IPS-NIHi7 (cell line): ENCODE measurements around the gene RAB21.

Experiments used
- DNase-seq: peaks from one replicate; pipeline ENCODE4 v3.0.0; 2012; ENCODE audit warnings: mixed read lengths; ENCODE audit errors: extremely low spot score

The RAB21 gene, protein sequence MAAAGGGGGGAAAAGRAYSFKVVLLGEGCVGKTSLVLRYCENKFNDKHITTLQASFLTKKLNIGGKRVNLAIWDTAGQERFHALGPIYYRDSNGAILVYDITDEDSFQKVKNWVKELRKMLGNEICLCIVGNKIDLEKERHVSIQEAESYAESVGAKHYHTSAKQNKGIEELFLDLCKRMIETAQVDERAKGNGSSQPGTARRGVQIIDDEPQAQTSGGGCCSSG

DNA sequence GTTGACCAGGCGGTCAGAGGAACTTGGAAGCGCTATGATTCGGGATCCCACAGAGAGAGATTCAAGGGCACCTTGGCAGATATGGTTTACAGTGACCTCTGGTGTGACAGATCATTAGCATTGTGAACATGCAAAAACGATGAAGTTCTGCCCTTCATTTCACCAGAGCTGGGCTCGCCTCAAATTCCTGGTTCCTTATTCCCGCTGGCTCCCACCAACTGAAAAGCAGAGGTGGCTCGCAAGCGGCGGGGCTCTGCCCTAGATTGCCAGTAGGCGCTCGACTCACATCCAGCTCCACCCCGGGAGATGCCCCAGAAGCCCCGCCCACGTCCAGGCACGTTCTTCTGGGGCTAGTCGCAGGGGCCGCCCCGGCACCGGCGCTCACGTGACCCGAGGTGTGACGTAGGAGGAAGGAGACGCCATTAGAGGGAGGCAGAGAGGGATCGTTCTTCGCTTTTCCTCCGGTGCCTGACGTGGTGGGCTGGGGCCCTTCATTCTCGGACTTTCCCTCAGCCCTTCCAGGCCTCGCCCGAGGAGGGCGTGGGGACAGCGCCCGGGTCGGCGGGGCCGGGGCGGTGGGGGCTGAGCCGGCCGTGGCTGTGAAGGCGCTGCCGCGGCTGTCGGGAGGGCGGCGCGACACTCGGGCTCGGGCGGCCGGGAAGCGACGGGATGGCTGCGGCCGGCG lies at the start of gene RAB21:
RAB21 (plus strand) TSS at position 403 of the 685 bp plus-strand sequence; CDS start at position 670, 267 bp downstream.
- DNase-seq, result peak; percentile 99

DNA sequence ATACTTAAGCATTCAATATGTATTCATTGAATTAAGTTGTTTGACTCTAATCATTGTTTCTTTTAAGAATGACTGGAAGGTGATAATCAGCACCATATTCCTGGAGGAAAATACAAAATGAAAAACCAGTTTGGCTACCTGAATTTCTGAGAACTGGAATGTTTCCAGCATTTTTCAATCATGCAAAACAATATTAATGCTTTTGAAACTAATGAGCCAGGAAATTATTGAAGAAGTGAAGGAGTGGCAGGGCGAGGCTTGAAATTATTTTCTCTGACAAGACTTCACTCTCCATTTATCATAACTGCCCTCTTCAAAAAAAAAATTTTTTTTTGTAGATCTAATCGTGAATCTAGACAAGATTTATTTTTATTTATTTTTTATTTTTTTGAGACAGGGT lies 49.7 kb upstream of the RAB21 start:
- DNase-seq, result no peak

DNA sequence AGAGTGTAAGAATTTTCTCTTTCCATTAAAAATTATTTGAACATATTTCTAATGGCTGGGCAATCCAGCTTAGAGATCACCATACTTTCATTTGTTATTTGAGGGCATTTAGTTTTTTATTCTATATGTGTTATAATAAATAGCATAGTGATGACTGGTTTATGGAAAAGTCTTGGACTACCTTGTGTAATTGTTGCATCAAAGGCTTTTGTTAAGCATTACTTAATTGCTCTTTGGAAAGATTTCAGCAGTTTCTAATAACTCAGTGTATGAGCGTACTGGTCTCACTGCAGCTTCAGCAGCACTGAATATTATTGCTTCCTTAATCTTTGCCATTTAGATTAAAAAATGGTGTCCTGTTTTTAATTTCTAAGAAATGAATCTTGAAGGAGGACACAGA lies 46.0 kb upstream of the RAB21 start:
- no peak for DNase-seq

DNA sequence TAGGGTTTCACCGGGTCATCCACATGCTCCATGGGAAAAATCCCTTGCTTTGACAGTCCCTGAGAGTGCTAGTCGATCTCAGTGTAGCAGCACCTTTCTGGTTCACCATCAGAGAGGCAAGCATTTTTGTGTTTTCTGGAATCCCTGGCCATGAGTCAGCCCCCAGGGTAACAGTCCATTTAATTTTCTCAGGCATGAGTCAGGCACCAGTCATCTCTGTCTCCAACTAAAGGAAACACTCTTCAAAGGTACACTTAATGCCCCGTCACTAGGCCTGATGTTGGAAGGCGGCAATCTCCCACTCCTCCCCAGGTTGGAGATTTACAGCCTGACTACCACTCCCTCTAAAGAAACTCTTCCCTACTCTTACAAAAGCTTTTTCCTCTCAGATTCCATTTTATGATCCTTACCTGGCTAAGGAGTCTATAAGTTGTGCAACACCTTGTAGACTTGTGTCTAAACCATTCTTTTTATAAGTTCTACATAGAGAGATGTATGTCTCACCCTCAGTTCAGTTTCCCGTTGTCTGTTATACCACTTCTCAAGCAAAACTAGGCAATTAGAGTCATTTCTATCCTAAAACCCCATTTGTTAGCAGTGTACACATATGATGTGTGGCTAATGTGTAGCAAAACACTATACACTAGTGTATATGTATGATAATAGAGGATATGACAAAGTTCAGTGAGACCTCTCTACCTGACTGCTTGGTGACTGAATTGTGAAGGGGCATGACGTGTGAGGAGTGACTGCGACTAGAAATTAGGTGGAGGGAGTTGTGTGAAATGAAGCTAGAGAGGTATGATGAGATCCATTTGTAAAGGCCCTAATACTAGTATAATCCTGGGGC lies 44.2 kb upstream of the RAB21 start:
- DNase-seq, result peak; percentile 15

DNA sequence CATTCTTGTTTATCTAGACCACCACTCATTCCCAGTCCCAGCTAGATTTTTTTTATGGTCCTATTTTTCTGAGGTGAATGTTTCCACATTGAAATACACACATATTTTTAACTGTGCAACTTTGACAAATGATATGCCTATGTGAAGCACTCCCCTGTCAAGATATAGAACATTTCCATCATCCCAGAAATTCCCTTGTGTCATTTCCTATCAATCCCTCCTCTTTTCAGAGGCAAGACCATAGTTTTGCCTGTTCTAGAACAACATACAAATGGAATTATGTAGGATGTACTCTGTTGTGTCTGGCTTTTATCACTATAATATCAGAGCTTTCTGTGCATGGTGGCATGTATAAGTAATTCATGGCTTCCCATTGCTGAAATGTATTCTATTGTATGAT lies 36.1 kb upstream of the RAB21 start:
- no peak for DNase-seq

DNA sequence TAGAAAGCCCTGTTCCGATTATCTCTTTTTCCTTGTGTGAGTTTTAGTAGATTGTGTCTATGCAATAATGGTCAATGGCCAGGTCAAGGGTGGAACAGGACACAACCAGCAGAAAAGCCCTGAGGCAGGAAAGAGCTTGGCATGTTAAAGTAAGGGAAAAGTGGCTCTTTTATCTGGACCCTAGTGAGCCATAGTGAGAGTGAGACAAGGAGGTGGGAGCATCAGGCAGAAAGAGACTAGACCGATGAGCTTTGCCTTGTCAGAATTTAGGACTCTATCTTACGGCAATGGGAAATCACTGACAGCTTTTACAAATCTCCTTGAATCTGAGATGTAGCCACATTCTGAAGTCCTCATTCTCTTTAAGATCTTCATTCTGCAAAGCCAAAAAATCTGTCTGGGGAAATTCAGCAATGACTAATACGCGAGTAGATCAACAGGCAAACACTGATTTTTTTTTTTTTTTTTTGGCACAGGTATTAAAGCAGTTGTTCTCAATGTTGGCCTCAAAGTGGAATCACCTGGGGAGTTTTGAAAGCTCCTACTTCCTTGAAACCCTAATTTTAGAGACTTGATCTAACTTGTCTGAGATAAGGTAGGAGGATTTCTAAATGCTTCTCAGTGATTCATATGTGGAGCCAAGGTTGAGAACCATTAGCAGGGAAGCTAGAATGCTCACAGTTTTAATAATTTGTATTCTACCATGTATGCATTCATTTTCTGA lies 34.9 kb upstream of the RAB21 start:
- no peak for DNase-seq

DNA sequence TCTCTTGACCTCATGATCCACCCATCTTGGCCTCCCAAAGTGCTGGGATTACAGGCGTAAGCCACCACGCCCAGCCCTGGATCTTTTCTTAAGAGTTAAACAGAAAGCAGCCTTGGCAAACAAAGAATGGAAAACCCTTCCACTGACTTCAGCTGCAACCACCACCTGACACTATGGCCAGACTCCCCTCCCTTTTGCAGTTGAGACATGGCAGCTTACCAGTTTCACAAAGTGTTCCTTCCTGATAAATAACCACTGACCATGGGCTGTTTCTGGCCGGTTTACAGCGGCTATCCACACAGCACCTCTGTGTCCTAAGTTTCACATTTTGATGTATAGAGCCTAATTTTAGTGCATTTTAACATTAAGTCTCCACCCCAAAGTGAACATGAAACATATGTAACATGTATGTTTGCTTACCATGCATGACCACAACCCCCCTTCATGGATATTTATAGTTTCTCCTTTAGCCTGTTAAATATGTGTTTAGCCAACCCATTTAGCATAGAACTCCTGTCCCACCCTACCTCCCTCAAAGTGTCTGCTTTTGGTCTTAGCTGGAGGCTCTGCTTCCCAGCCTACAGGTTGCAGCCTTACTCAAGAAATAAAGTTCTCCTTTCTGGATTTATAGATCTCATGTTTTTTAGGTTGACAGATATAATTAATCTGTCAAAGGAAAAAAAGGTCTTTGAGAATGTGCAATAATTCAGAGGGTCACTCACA lies 32.7 kb upstream of the RAB21 start:
- no peak for DNase-seq

DNA sequence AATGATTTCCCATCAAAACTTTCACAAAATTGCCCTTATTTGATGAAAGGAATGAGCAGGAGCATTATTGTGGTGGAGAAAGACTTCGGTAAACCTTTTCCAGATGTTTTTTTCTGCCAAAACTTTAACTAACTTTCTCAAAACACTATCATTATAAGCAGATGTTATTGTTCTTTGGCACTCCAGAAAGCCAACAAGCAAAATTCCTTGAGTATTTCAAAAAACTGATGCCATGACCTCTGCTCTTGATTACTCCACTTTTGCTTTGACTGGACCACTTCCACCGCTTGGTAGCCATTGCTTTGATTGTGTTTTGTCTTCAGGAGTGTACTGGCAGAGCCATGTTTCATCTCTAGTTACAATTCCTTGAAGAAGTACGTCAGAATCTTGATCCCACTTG lies 29.7 kb upstream of the RAB21 start:
- no peak for DNase-seq

DNA sequence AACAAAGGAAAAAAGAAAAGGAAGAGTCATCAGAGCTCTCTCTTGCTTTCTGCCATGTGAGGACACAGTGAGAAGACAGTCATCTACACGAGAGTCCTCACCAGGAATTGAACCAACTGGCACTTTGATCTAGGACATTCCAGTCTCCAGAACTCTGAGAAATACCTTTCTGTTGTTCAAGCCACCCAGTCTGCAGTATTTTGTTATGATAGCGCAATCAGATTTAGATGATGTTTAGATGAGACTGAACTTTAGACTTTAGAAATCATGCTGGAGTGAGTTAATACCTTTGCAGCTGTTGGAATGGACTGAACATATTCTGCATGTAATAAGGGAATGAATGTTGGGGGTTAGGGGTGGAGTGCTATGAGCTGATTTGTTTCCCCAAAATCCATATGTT lies 28.1 kb upstream of the RAB21 start:
- no peak for DNase-seq

DNA sequence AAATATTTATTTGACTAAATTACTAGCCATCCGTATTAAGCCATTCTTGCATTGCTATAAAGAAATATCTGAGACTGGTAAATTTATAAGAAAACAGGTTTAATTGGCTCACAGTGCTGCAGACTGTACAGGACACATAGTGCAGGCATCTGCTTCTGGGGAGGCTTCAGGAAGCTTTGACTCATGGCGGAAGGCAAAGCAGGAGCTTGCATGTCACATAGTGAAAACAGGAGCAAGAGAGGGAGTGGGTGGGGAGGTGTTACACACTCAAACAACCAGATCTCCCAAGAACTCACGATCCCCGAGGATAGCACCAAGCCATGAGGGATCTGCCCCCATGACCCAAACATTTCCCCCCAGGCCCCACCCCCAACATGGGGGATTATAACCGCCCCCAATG lies 26.7 kb upstream of the RAB21 start:
- no peak for DNase-seq

DNA sequence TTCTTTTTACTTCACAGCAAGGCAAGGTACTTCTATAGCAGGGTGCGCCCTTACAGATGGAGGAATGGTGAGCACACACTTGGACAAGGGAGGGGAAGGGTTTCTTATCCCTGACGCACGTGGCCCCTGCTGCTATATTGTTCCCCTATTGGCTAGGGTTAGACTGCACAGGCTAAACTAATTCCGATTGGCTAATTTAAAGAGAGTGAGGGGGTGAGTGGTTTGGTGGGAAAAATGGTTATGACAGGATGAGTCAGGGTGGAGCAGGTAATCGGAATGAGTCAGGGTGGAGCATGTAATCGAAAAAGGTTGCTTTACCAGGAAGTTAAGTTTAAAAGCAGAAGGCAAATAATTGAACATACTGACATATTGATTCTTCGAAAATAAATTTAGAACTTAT lies 23.7 kb upstream of the RAB21 start:
- DNase-seq, result no peak

DNA sequence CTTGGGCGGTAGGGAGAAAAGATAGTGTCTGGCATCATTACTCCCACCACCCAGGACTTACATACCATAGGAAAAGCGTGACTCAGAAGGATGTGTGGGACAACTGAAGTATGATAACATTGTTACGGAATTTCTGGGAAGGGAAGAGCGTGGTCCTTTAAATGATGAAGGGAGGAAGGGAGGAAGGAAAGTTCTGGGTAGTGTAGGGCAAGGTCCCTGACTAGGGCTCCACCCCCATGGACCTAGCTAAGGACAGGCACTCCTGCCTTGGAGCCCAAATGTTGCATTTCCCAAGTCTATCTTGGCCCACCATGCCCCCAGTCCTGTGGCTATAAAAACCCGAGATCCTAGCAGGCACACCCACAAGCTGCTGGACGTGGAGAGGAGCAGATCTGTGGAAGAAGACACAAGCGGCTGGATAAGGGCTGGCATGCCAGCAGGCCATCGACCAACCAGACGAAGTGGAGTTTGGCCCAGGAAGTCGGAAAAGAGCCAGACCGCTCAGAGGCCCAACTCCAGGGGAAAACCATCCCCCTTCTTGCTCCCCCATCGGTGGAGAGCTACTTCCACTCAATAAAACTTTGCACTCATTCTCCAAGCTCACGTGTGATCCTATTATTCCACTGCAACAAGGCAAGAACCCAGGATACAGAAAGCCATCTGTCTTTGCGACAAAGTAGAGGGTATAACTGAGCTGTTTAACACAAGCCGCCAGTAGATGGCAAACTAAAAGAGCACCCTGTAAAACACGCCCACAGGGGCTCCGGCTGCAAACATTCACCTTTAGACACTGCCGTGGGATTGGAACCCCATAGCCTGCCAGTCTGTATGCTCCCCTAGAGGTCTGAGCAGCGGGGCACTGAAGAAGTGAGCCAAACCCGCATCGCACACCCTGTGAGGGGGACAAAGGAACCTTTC lies 23.0 kb upstream of the RAB21 start:
- peak; percentile 35 for DNase-seq

DNA sequence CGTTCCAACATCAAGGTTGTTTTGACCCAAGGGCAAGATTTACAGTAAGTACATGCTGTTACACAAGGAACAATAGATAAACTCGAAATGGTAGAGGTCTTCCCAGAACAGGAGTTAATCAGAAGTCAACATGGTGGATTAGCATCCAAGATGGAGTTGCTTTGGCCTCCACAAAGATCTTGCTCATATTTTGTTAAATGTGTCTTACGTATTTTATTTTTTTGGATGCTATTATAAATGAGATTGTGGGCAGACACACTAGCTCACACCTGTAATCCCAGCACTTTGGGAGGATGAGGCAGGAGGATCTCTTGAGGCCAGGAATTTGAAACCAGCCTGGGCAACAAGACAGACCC lies 22.3 kb upstream of the RAB21 start:
- no peak for DNase-seq

DNA sequence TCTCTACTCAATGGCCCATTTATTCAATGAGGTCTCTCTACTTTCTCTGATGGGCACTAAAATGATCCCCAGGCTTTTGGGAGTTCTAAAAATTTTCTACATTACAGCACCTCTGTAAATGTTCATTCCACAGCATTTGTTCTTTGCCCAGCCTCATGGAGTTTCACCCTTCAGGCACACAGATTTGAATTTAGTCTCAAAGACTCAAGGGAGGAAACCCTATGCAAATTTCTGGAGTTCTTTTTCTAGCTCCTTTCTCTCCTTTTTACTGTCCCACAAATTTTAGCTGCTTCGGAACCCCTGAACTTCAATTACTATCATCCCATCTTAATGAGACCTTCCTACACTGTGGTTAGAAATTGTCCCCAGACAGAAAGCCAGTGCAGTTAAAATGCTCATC lies 17.5 kb upstream of the RAB21 start:
- no peak for DNase-seq

DNA sequence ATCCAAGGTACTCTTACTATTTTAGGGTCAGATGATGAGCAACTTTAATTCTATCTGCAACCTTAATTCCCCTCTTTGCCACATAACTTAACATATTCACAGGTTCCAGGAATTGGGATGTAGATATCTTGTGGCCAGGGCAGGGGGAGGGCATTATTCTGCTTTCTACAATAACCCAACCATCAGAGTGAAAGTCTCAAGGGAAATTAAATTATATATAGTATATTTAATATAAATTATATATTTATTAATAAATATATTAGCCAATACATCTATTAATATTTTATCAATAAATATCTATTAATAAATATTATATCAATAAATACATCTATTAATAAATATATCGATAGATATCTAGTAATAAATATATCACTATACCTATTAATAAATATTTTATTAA lies 11.7 kb upstream of the RAB21 start:
- no peak for DNase-seq

DNA sequence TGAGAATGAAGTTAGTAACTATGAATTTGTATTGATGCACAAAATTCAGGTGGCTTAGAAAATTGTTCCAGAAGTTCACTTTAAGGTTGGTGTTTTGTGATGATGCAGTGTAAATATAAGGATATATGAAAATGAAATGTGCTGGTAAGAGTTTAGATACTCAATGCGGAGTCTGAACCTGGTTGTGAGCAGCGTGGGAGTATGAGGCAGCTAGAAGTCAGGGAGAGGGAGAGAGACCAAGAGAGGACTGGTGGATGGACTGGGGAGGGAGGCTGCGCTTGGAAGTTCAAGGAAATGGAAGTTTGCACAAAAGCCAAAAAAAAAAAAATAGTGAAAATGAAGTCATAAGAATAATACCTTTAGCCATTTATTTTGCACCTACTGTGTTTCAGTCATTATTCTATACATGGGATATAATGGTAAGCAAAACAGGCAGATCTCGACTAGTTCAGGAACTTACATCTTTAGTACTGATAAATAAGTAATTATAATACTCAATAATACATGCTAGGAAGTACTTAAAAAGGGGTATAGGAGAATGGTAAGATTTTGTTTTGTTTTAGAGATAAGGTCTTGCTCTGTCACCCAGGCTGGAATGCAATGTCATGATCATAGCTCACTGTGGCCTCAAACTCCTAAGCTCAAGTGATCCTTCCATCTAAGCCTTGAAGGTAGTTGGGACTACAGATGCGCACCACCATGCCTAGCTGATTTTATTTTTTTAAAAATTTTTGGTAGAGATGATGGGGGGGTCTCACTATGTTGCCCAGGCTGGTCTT lies 10.0 kb upstream of the RAB21 start:
- no peak for DNase-seq

DNA sequence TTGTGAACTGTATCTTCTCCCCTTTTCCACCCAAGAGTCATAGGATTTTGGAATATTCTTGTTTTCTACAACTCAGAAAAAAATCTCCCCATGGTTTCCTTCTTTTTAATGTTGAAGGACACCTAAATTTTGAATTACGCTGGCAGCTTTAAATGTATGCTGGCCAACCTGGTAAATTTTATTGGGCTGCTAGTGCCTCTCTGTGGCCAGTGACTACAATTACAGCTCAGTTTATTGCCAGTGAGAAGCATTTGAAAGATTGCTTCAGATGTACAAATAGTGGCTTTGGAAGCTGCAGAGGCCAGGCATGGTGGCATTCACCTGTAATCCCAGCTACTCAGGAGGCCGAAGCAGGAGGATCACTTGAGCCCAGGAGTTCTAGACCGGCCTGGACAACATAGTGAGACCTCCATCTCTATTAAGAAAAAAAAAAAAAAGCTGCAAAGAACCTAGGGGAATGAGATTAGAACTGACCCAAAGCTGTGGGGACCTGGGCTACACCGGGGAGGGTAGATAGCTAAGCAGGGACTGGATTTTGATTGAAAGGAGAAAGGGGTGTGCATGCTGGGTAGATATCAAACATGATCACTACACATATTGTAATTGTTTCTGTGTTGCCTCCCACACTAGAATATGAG lies 7.6 kb upstream of the RAB21 start:
- peak; percentile 43 for DNase-seq

DNA sequence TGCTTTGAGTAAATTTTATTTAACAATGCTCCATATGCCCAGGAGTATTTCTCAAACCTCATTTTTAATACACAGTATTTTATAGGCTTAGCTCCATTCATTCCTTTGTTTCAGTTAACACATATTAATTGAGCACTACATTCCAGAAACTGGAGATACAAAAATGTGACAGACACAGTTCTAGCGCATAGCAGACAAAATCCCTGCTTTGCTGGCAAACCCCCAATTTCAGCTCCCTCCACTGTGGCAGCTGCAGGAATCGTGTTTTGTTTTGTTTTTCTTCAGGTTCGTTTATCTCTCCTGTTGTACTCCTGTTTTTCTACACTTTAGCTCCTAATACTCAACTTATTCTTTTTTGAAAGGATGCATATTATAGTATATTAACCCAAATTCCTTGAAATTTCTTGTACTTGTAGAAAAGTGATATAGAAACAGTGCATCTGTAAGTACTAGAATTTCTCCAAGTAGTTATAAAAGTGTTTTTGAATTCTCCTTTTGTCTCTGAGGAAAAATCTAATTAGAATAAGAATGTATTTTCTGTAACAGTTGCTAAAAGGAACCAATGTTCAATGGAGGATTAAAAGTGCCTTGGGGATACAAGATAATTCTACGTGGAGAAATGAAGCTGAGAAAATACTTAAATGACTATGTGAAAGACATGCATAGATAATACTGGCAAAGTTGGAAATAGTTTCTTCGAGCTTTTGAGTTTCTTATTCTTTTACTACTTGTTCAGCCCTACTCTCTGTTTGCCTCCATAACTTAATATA lies 6.4 kb upstream of the RAB21 start:
- DNase-seq, result no peak
